SKM-1 (cell line): ENCODE data around the gene B3GAT2.

Experiments used
- DNase-seq: peaks from one replicate; lab custom pipeline; 2025; ENCODE audit not compliant: unreplicated experiment; lab: John Stamatoyannopoulos, UW

B3GAT2 gene

DNA sequence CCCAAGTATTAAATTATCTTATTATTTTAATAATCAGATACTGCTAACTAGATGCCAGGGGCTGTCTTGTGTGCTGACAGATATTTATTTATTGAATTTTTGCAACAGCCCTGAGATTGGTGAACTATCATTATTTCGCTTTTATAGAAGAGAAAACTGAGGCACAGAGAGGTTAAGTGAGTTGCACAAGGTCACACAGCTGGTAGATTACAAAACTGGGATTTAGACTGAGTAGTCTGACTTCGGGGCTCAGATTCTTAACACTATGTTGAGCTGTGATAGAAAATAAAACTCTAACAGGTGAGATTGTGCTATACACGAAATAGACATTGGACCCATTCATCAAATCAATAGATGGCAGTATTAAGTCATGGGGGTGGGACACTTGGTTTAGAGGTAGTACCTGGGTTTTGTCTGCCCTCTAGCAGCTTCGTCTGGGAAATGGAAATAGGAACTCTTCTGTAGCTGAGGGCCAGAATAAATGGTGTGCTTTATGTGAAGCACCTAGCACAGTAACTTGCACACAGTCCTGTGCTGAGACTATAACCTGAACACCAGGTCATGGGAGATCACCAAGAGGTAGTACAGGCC lies 113.4 kb downstream of the B3GAT2 start:
- no peak for DNase-seq

DNA sequence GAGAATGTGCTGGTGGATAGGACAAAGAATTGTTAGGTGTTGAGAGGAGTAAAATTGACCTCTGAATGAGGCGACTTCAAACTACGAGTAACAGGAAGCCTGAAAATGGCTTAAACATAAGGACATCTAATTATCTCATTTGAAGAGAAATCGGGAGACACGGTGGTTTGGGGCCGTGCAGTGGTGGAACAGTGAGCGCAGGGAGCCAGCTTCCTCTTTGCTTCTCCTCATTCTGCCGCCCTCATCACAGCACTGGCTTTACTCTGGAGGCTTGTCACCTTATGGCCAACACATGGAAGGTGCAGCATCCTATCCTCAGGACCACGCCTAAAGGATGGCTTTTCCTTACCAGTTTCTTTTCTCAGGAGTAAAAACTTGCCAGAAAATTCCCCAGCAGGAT lies 114.3 kb downstream of the B3GAT2 start:
- DNase-seq = no peak

DNA sequence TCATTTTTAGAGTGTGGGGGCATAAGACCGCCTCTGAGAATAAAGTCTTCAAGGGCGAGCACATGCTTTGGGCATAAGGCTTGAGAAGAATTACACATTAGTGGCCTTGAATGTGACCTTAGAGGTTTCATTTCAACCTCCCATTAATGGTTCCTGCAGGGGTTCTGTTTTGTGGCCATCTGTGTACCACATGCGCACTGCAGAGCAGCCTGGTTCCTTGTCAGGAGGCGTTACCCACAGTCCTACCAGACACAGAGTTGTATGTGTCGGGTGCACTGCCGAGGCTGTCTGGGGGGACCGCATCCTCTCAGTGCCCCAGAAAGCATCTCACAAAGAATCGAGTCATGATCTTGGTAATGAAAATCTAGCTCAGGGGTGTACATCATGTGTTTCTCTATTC lies 115.7 kb downstream of the B3GAT2 start:
- DNase-seq = no peak

DNA sequence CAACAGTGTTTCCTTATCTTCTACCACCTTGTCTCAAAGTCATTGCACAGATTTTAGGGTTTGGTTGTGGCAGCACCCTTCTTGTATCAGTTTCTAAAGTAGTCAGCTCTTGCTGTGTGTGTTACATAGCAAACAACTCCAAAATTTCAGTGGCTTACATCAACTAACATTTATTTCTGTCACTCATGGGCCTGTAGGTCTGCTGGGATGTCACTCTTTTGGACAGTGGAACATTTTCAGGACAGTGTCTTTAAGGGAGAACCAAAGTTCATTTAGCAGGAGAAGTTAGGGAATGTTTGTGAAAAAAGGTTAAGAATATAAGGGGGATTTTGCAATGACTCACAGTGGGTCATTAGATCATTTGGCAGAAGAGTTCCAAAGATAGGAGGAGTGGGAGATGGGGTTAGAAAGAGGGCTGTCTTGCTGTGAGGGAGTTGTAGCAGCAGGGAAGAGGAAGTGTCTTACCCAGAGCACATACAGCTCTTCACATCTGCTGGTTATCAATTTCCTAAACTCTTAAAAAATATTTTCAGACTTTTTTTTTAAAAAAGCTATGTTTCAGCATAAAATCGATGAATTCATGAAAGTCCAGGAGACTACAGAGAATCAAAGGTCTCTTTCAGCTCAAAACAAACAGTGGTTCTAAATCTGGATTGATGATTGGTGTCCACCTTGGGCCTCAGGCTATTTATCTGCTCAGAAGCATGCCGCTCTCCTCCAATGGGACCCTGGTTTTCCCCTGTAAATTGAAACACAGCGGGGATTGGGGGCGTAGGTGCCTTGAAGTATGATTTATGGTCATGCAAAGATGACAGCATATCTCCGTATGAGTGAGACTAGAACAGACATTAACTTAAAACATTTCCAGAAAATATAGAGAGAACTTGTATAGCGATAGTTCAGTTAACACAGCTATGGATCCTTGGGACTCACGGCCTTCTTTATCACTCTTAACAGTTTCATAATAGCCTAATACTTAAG lies 117.3 kb downstream of the B3GAT2 start:
- DNase-seq = no peak

DNA sequence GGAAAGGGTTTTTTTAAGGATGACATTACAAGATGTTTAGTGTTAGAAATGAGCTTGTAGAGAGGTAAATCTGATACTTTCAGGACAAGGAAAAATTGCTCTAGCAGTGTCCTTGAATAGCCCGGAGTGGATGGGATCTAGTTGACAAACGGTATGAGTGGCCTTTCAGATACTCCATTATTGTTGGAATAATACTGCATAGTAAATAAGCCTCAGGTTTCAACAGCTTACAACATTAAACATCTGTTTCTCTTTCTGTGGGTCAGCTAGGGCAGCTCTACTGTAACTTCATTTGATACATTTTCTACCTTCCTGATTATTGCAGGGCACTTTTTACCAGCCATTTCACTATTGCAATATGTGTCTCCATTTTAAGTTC lies 118.0 kb downstream of the B3GAT2 start:
- no peak for DNase-seq

DNA sequence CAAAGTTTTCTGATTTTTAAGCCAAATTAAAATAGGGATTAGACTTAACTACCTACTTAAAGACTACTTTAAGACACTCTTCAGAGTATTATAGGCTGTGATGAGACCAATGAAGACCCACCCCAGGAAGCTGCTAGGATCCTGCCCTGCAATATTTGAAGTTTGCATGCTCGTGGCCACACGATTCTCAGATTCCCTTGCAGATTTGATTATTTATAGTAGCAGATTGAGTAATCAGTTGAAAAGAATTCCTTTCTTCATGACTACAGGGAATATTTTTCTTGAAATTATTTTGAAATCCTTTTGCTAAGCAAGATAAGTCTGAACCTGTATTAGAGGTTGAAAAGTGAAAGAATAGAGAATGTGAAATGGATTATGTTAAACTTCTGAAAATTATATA lies 122.3 kb downstream of the B3GAT2 start:
- no peak for DNase-seq

DNA sequence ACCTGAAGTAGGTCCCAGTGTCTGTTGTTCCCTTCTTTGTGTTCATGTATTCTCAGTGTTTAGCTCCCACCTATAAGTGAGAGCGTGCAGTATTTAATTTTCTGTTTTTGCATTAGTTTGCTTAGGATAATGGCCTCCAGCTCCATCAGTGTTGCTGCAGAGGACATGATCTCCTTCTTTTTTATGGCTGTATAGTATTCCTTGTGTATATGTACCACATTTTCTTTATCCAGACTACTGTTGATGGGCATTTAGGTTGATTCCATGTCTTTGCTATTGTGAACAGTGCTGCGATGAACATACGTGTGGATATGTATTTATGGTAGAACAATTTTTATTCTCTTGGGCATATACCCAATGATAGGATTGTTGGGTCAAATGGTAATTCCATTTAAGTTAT lies 125.4 kb downstream of the B3GAT2 start:
- no peak for DNase-seq

DNA sequence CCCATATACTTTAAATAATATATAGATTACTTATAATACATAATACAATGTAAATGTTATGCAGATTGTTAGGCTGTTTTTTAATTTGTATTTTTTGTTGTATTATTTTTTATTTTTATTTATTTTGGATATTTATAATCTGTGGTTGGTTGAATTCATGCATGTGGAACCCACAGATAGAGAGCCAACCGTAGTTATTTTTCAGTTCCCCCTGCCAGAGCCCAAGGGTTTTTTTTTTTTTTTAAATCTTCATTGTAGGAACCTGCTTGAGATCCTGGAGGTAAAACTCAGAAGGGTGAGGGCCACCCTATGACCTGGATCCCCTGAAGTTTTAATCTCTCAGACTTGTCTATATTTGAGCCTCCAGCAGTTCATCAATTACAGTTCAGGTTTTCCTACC lies 133.2 kb downstream of the B3GAT2 start:
- no peak for DNase-seq

DNA sequence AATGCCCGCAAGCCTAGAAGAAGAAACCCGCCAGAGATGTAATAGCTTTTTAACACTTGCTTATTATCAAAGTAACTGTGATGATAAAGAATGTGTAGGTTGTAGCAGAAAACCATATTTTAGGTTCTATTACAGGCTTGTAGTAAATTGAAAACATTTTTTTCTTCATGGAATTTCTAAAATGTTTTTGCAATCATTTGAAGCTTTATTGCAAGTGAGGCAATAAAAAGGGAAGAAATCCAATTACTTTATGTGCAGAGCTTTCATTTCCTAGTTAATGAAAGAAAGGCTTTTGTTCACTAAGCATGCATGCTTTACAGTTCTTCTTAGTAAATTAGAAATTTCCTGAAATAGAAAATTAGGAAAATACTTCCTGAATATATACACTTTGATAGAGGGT lies 135.1 kb downstream of the B3GAT2 start:
- no peak for DNase-seq

DNA sequence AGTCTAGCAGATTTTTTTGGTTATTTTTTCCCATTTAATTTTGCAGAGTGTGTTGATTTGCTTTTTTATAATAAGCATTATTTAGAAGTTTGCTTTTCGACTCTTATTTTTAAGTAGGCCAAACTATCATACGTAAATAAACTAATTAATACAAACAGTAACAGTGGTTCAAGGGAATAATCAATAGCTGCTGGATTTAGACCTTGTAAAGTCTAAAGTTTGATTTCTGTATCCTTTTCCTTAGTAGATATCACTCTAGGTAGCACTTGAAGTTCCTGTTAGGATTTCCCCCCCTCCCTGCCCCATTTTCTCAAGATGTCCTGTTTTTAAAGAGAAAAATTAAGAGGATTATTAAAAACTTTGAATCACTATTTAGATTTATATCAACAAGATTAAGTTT lies 136.1 kb downstream of the B3GAT2 start:
- DNase-seq = no peak

DNA sequence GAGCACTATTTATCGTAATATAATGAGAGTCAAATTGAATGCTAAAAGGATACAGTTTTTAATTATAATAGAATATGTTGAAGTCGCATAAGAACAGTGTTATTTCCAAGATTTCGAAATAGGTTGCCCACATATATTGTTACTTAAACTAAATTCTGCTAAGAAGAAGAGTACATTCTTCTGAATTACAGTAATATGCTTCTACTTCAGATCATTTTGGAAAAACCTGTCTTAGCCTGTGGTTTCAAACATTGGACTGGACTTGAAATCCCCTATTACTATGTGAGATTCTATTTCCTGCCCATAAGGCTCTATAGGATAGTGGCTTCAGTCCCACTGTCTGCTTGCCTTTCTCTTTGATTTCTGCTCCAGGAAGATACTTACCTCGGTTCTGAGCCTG lies 137.2 kb downstream of the B3GAT2 start:
- no peak for DNase-seq

DNA sequence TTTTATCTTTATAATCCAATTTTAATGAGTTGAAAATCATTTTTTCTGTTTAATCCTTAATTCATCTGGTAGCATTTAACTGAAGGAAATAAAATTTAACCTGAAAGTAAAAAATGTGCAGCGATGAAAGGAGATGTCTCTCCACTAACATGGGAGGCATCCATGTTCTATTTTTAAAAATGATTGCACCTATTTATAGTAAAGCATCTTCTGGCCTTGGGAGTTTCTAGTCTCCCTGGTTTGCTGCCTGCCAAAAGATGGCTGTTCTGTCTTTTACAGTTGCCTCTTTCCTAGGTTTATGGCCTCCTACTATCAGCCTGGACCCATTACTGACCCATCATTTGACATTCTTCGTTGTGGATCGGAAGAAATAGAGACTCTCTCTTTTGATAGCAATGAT lies 143.0 kb downstream of the B3GAT2 start:
- DNase-seq = no peak

DNA sequence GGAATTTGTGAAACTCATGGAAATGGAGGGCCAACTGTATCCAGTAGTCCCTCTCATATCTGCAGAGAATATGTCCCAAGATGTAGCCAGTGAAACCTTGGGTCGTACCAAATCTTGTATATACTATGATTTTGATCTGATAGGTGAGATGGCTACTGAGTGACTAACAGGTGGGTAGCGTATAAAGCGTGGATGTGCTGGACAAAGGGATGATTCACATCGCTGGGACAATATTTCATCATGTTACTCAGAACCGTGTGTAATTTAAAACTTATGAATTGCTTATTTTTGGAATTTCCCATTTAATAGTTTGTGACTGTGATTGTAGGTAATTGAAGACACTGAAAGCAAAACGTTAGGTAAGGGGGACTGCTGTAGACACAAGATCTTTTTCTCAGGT lies 145.1 kb downstream of the B3GAT2 start:
- DNase-seq = no peak
